ENCODE data around the gene NBPF6.
A peak's percentile ranks its signal among the peaks of the same experiment; 100 is the strongest.
"Not testable (repeated sequence)": the region's sequence is repeated elsewhere in the genome, so short reads cannot be mapped to it uniquely, and the experiment has no call there.

NBPF6 gene

DNA sequence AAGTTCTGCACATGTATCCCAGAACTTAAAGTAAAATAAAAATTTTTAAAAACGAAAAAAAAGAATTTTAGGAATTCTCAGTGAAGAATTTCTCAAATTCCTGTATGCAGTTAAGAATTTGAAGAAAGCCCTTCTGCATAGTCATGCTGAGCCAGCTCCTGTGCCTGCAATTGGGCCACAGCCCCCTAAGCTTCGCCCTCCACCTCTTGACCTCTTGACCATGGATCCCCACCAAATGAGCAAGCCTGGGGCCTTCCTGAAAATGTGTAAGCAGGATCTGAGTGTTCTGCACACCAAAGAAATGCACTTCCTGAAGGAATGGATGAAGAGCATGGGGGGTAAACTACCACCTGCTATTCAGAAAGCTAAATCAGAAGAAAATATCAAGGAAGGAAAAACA is 52.0 kb downstream of the NBPF6 start:
- no peak for DNase-seq

GRCh38 chr1:108502624-108503023 is 52.5 kb downstream of the NBPF6 start:
- no peak for DNase-seq

GRCh38 chr1:108503062-108503733 is 53.1 kb downstream of the NBPF6 start:
- no peak for DNase-seq

GRCh38 chr1:108504447-108504846 is 54.3 kb downstream of the NBPF6 start:
- DNase-seq: no peak

- no peak for DNase-seq
These were observed 55.6 kb downstream of the NBPF6 start for GRCh38 chr1:108505763-108506070.

- DNase-seq: no peak
These were observed 61.6 kb downstream of the NBPF6 start for GRCh38 chr1:108511764-108512163.

- DNase-seq: peak in 1 of 2 donors; percentile 8
These were observed 62.3 kb downstream of the NBPF6 start for GRCh38 chr1:108512239-108513043.

GRCh38 chr1:108513044-108513415 is 62.9 kb downstream of the NBPF6 start:
- no peak for DNase-seq

GRCh38 chr1:108513914-108514313 is 63.8 kb downstream of the NBPF6 start:
- not testable (repeated sequence) for DNase-seq

- DNase-seq: not testable (repeated sequence)
These were observed 67.3 kb downstream of the NBPF6 start for GRCh38 chr1:108517301-108517897.
